Prostate gland (tissue), 1 donor: ENCODE results near the gene UNK.

Source experiments
- POLR2A ChIP-seq: fragments of 450-650 bp; IDR thresholded peaks from one replicate; pipeline ENCODE4 v1.6.1; 2016; ENCODE audit warnings: antibody characterized with exemption, mild to moderate bottlenecking
- POLR2AphosphoS5 ChIP-seq: sonication (generic); formaldehyde crosslinking; IDR thresholded peaks from one replicate; pipeline ENCODE4 v1.6.1; 2017; ENCODE audit warnings: antibody characterized with exemption

DNA sequence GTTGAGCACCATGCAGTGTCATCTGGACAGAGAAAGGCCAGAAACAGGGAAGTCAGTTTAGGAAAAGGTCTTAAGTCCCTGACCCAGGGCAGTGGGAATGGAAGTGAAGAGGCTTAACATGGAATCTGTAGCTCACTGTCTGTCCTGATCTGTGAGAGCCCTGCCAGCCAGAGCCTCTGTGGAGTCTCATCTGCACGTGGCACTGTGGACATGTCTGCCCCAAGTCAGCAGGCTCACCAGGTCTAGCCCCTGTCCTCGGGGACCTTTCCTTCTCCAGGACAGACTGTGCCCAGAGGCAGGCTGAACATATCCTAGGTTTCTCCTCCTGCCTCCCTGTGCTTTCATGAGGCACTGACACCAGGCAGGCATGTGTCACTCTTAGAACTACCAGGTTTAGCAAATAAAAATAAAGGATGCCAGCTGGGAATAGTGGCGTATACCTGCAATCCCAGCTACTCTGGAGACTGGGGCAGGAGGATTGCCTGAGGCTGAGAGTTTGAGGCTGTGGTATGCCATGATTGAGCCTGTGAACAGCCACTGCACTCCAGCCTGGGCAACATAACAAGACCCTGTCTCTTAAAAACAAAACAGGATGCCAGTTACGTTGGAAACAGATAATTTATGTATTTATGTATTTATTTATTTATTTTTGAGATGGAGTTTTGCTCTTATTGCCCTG lies 22.4 kb downstream of the UNK start:
- TF ChIP-seq POLR2A, result no peak
- TF ChIP-seq POLR2AphosphoS5, result no peak
